CD4-positive, alpha-beta T cell treated with Interleukin-2 at 100 ng/mL for 4 hours (primary cell): ENCODE data around the gene PTPN14.
"Not testable (repeated sequence)": the region's sequence is repeated elsewhere in the genome, so short reads cannot be mapped to it uniquely, and the experiment has no call there.

ENCODE experiments used
- DNase-seq: peaks from one replicate; pipeline ENCODE4 v3.0.0-alpha.2; 2020; ENCODE audit warnings: low spot score

The PTPN14 gene

GRCh38 chr1:214394569-214394968 lies 156.8 kb downstream of the PTPN14 start:
- not testable (repeated sequence) for DNase-seq

- no peak for DNase-seq
Measured at GRCh38 chr1:214393086-214393485, 158.3 kb downstream of the PTPN14 start.

GRCh38 chr1:214391873-214392645 lies 159.3 kb downstream of the PTPN14 start:
- DNase-seq: no peak

- no peak for DNase-seq
Measured at GRCh38 chr1:214389734-214390133, 161.7 kb downstream of the PTPN14 start.

- DNase-seq: no peak
Measured at GRCh38 chr1:214386747-214387146, 164.7 kb downstream of the PTPN14 start.

GRCh38 chr1:214386333-214386732 lies 165.1 kb downstream of the PTPN14 start:
- DNase-seq: no peak

- no peak for DNase-seq
Measured at GRCh38 chr1:214385428-214385827, 166.0 kb downstream of the PTPN14 start.

- no peak for DNase-seq
Measured at GRCh38 chr1:214384373-214385079, 166.9 kb downstream of the PTPN14 start.

- no peak for DNase-seq
Measured at GRCh38 chr1:214383381-214384372, 167.7 kb downstream of the PTPN14 start.

GRCh38 chr1:214380986-214381695 lies 170.3 kb downstream of the PTPN14 start:
- no peak for DNase-seq

GRCh38 chr1:214380396-214380795 lies 171.0 kb downstream of the PTPN14 start:
- no peak for DNase-seq

GRCh38 chr1:214379236-214379970 lies 172.0 kb downstream of the PTPN14 start:
- DNase-seq: no peak

- no peak for DNase-seq
Measured at GRCh38 chr1:214378492-214378891, 172.9 kb downstream of the PTPN14 start.

GRCh38 chr1:214377886-214378285 lies 173.5 kb downstream of the PTPN14 start:
- DNase-seq: no peak

GRCh38 chr1:214377485-214377884 lies 173.9 kb downstream of the PTPN14 start:
- DNase-seq: no peak

GRCh38 chr1:214372092-214372491 lies 179.3 kb downstream of the PTPN14 start:
- DNase-seq: no peak

GRCh38 chr1:214370615-214371014 lies 180.8 kb downstream of the PTPN14 start:
- no peak for DNase-seq

GRCh38 chr1:214369364-214369763 lies 182.0 kb downstream of the PTPN14 start:
- no peak for DNase-seq

GRCh38 chr1:214367841-214368240 lies 183.6 kb downstream of the PTPN14 start:
- DNase-seq: no peak

GRCh38 chr1:214364786-214365295 lies 186.6 kb downstream of the PTPN14 start:
- no peak for DNase-seq

GRCh38 chr1:214364386-214364785 lies 187.0 kb downstream of the PTPN14 start:
- DNase-seq: no peak
